Lung (tissue), 12 donors: Measurements from ENCODE around the gene BRIX1. TPM values are rescaled to one million over a fixed set of nuclear protein-coding genes. Genes with fewer than 3 reads are reported as not detected.

Experiments
- ATAC-seq: fragments of 200-7000 bp; cut with Tn5 transposase; one replicate; pipeline ENCODE4 v1.9.1; 2020; ENCODE audit warnings: moderate number of reproducible peaks; ENCODE audit not compliant: insufficient read depth, low FRiP score
- DNase-seq, 3 donors: peaks; one replicate each; pipeline ENCODE4 v3.0.0-alpha.2; 2013 to 2017
- H3K27ac ChIP-seq, 2 donors: one replicate each; pipeline ENCODE4 v1.5.1; 2013; ENCODE audit warnings: mild to moderate bottlenecking in 2 of 2, moderate library complexity in 2 of 2, control low read depth in 1 of 2, inconsistent platforms in 1 of 2, low read depth in 1 of 2, low read length in 1 of 2
- H3K27me3 ChIP-seq, 3 donors: one replicate each; pipeline ENCODE4 v1.5.1; 2013; ENCODE audit warnings: low read length in 2 of 3; ENCODE audit not compliant: control insufficient read depth in 3 of 3, insufficient read depth in 3 of 3
- H3K36me3 ChIP-seq, 4 donors: one replicate each; pipeline ENCODE4 v1.5.1; 2013; ENCODE audit warnings: low read length in 4 of 4, mild to moderate bottlenecking in 1 of 4, moderate library complexity in 1 of 4; ENCODE audit not compliant: control insufficient read depth in 4 of 4, insufficient read depth in 4 of 4
- H3K4me1 ChIP-seq, 5 donors: one replicate each; pipeline ENCODE4 v1.5.1; 2013; ENCODE audit warnings: low read length in 5 of 5, mild to moderate bottlenecking in 2 of 5, moderate library complexity in 1 of 5; ENCODE audit not compliant: control insufficient read depth in 5 of 5, insufficient read depth in 5 of 5
- H3K4me3 ChIP-seq: one replicate; pipeline ENCODE4 v1.5.1; 2013; ENCODE audit warnings: mild to moderate bottlenecking, control low read depth, moderate library complexity
- H3K9ac ChIP-seq, 2 donors: one replicate each; pipeline ENCODE4 v1.5.1; 2013; ENCODE audit warnings: low read length in 2 of 2, control low read depth in 1 of 2; ENCODE audit not compliant: insufficient read depth in 1 of 2
- H3K9me3 ChIP-seq, 4 donors: one replicate each; pipeline ENCODE4 v1.5.1; 2013; ENCODE audit warnings: low read length in 3 of 4, mild to moderate bottlenecking in 1 of 4, moderate library complexity in 1 of 4; ENCODE audit not compliant: control insufficient read depth in 4 of 4, insufficient read depth in 3 of 4
- CTCF ChIP-seq: IDR thresholded peaks from 2 replicates; pipeline ENCODE4 v1.5.1; 2012; ENCODE audit warnings: mild to moderate bottlenecking; ENCODE audit errors: control extremely low read depth, extremely low read depth
- WGBS, 2 donors: extraction: QIAGEN DNeasy Blood & Tissue Kit; methylation state at CpG; one replicate each; pipeline ENCODE4 v1.1.7; 2013; 5-methylcytosine and 5-hydroxymethylcytosine counted together
- polyA plus RNA-seq, 2 donors: library from polyadenylated mRNA; stranded (reverse); fragments of 200-250 nt; gene quantifications; one replicate each; pipeline ENCODE4 v1.2.1, GENCODE V29; 2013
- total RNA-seq, 2 donors: library from RNA; depleted of rRNA in 1 of 2; stranded (reverse); fragments of >200 nt in 1 of 2; gene quantifications; one replicate each; pipeline ENCODE4 v1.2.1, GENCODE V29; 2014 to 2021
- donor health status: control.
- donor health status: control.
- donor health status: Bipolar disorder and iron deficiency.
- donor health status: healthy.
- donor health status: DM: yes; HTN: yes; CAD: no.

BRIX1 gene
- total and polyA plus RNA-seq, 4 donors = 17.6 to 31.2 (median 22.4) TPM

GRCh38 chr5:34914671-34915138 lies 806 bp upstream of the BRIX1 start:
- no peaks in the 10 kb centered on the region for H3K9me3 ChIP-seq
- H3K27ac ChIP-seq = peak overlapping the region; percentile 88 to 94
- no peaks in the 10 kb centered on the region for H3K27me3 ChIP-seq
- WGBS, 2 donors = 2 to 3% methylated on average over 20 of the region's 20 CpGs
- H3K9ac ChIP-seq = peak overlapping the region; percentile 71 to 93
- H3K4me3 ChIP-seq = peak overlapping the region; percentile 76
- TF ChIP-seq CTCF = no peak
- H3K36me3 ChIP-seq = peaks cover 4 to 20% (median 12%) of the 10 kb centered on the region in 4 donors
- ATAC-seq = peak; percentile 1
- DNase-seq = peak in 2 of 3 donors; percentile 9 to 22
- H3K4me1 ChIP-seq = peaks cover 0 to 20% (median 15%) of the 10 kb centered on the region in 5 donors

GRCh38 chr5:34915856-34916192 lies 313 bp downstream of the BRIX1 start:
- peaks cover 0 to 20% (median 15%) of the 10 kb centered on the region in 5 donors for H3K4me1 ChIP-seq
- H3K27ac ChIP-seq = peak overlapping the region; percentile 68 to 94
- no peaks in the 10 kb centered on the region for H3K27me3 ChIP-seq
- peak overlapping the region; percentile 94 for H3K4me3 ChIP-seq
- H3K9me3 ChIP-seq = no peaks in the 10 kb centered on the region
- ATAC-seq = no peak
- DNase-seq = no peak
- WGBS, 2 donors = 0% methylated on average over 20 of the region's 20 CpGs
- TF ChIP-seq CTCF = no peak
- peaks cover 4 to 17% (median 12%) of the 10 kb centered on the region in 4 donors for H3K36me3 ChIP-seq
- peak overlapping the region; percentile 71 to 89 for H3K9ac ChIP-seq

GRCh38 chr5:34916518-34916917 lies 1.0 kb downstream of the BRIX1 start:
- ATAC-seq (no peak), DNase-seq (no peak)
- no peak for TF ChIP-seq CTCF
- Histone ChIP-seq H3K27me3 (no peaks in the 10 kb centered on the region), H3K36me3 (peaks cover 3 to 17% (median 8%) of the 10 kb centered on the region in 4 donors), H3K9ac (peak overlapping the region; percentile 71 to 89), H3K4me3 (peak overlapping the region; percentile 94), H3K4me1 (peaks cover 0 to 20% (median 15%) of the 10 kb centered on the region in 5 donors), H3K27ac (peak overlapping the region in 1 of 2 donors; percentile 40), H3K9me3 (no peaks in the 10 kb centered on the region)
- WGBS, 2 donors = 31 to 33% methylated on average over 6 of the region's 6 CpGs

- no peak for TF ChIP-seq CTCF
- no peak for ATAC-seq
Observed at GRCh38 chr5:34918025-34918424, 2.5 kb downstream of the BRIX1 start.

More at GRCh38 chr5:34918025-34918424, 2.5 kb downstream of the BRIX1 start:
- DNase-seq = no peak
- Histone ChIP-seq H3K27ac (no peak overlapping the region), H3K9me3 (no peaks in the 10 kb centered on the region), H3K9ac (no peak overlapping the region), H3K36me3 (peaks cover 2 to 16% (median 10%) of the 10 kb centered on the region in 4 donors), H3K4me3 (no peak overlapping the region), H3K27me3 (no peaks in the 10 kb centered on the region), H3K4me1 (peaks cover 0 to 20% (median 15%) of the 10 kb centered on the region in 5 donors)
- 87 to 93% methylated on average over 4 of the region's 4 CpGs for WGBS, 2 donors
